Endothelial cell of hepatic sinusoid (primary cell): ENCODE results near the gene C3.
"Not testable (repeated sequence)": the region's sequence is repeated elsewhere in the genome, so short reads cannot be mapped to it uniquely, and the experiment has no call there.

Experiments
- in situ Hi-C: cut with HindIII; loops from 2 replicates; pipeline ENCODE4 v1.10.0; 2017; ENCODE audit warnings: low sequenced_read_pairs

Gene C3

GRCh38 chr19:6672693-6673290 is 47.7 kb downstream of the C3 start:
- in situ Hi-C loops, result loop anchor here (10.0 kb wide), 2 partner anchors 162 to 662 kb away; no protein-coding TSS in a partner anchor

- in situ Hi-C loops, result loop anchor here (10.0 kb wide), 2 partner anchors 163 to 663 kb away; no protein-coding TSS in a partner anchor
Measured at GRCh38 chr19:6671960-6672359, 48.5 kb downstream of the C3 start.

- in situ Hi-C loops, result no loop called here
Measured at GRCh38 chr19:6668691-6669090, 51.8 kb downstream of the C3 start.

- in situ Hi-C loops, result no loop called here
Measured at GRCh38 chr19:6667114-6667627, 53.3 kb downstream of the C3 start.

- in situ Hi-C loops, result no loop called here
Measured at GRCh38 chr19:6664916-6665315, 55.5 kb downstream of the C3 start.

DNA sequence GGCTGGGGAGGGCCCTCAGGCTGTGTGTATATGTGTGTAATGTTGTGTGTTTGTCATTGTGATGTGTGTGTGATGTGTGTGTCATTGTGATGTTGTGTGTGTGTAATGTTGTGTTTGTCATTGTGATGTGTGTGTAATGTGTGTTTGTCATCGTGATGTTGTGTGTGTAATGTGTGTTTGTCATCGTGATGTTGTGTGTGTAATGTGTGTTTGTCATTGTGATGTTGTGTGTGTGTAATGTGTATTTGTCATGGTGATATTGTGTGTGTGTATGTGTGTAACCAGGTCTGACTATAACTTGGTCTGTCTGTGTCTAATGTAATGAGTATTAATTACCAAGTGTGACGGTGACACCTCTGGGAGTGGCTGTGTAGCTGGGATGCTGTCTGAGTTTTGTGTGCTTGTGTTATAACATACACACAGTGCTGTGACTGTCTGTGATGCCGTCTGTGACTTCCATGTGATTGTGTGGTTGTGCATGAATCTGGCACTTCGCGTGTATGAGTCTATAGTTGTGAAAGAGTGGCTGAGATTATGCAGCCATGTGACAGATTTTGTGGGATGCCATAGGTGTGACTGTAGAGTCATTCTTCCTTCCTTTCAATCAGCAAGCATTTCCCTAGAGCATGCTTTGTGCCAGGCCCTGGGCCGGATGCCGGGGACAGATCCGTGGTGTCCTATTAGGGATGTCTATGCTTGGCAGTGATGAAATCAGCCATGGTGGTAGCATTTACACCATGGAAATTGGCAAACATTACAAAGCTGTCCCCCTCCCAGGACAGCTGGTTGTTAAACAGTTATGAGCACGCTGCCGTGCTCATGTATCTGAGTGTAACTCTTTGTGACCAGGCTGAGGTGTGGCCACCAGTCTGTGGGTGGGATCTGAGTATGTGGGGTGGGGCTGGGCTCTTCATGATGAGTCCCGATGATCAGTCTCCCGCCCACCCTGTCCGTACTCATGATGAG is 56.9 kb downstream of the C3 start:
- in situ Hi-C loops, result no loop called here

DNA sequence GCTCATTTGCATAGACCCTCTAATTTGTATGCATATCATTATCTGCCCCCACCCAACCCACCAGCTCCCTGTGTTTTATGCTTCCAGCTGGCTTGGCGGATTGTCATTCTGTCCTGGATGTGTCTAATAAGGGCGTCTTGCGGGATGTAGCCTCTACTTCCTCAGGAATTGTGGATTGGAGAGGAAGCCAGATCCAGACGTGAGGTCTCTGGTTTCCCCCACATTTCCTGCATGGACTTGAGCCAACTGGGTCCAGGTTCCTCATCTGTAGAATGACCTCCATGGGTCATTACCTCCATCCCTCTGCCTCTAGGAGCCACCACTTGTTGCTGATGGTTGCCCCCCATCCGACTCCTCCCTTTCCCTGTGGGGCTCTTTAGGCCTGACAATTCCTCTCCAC is 57.7 kb downstream of the C3 start:
- in situ Hi-C loops, result no loop called here

DNA sequence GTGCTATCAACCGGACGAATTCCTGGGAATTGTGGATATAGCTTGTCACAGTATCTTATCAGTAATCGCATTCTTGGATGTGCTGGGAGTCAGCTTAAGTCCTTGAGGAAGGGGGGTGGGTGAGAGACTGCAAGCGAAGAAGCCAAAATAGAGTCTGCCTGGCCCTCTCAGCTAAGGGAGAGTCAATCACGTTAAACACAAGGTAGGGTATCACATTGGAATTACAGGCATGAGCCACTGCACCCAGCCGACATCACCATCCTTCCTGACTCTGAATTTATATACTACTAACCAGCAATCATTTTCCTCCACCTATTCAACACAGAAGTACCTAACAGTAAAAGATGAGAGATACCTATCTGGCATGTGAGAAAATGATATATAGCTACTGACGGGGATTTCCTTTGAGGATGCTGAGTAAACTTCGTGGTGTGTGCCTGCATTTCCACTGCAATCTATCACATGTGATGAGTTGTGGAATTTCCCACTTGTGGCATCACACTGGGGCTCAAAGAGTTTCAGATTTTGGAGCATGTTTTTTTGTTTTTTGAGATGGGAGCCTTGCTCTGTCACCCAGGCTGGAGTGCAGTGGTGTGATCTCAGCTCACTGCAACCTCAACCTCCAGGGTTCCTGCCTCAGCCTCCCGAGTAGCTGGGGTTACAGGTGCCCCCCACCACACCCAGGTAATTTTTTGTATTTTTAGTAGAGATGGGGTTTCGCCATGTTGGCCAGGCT is 58.8 kb downstream of the C3 start:
- in situ Hi-C loops, result not testable (repeated sequence)

DNA sequence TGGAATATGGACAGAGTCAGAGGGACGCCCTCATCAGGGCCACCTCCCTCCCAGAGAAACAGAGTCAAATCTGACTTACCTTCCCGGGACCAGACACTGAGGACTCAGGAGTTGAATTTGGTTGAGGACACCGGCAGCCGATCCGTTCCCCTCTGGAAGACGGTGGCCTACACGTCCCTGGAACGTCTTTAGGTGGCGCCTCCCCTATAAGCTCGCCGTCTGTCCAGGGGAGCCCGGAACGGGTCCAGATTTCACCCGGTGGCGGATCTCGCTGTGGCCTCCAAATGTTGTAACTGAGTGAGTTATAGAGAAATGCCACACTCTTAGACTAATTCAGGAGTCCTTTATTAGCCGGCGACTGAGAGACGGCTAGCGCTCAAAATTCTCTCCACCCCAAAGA is 59.5 kb downstream of the C3 start:
- in situ Hi-C loops, result no loop called here

DNA sequence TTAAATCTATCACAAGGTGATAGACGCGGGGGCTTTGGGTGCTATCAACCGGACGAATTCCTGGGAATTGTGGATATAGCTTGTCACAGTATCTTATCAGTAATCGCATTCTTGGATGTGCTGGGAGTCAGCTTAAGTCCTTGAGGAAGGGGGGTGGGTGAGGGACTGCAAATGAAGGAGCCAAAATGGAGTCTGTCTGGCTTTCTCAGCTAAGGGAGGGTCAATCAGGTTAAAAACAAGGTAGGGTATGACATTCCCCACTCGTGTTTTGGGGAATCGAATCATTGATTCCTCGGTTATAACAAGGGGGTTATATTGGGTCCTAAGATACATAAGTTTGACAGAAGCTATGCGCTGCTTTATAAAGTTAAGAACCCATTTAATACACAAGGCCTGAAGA is 64.1 kb downstream of the C3 start:
- in situ Hi-C loops, result not testable (repeated sequence)

- in situ Hi-C loops, result no loop called here
Measured at GRCh38 chr19:6654347-6655310, 65.8 kb downstream of the C3 start.

- in situ Hi-C loops, result no loop called here
Measured at GRCh38 chr19:6652805-6653094, 67.7 kb downstream of the C3 start.

DNA sequence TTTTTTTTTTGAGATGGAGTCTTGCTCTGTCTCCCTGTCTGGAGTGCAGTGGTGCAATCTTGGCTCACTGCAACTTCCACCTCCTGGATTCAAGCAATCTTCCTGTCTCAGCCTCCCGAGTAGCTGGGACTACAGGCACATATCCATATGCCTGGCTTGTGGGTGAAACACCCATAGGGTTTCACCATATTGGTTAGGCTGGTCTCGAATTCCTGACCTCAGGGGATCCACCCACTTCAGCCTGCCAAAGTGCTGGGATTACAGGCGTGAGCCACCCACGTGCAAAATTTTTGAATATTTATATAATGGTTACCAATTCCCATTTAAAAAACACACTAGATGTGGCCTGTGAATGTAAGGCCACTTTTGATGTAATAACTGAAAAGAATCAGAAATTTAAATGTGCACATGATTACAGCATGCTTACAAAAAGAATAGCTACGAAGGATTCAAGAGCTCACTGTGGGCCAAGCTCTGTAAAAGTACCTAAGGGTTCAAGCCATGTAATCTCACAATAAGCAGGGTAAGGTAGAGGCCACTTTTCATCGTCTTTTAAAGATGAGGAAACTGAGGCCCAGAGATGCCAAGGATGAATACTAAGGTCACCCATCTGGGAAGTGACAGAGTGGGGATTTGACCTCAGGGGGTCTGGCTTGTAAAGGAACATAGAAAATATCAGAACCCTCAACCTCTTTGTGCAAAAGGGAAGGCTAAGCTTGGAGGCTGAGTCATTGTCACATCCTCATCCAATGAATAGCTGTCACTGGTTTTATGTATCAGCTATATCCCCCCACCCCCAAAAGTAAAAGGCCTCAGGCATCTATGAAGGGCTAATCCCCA is 68.3 kb downstream of the C3 start:
- in situ Hi-C loops, result no loop called here

GRCh38 chr19:6649185-6649584 is 71.3 kb downstream of the C3 start:
- in situ Hi-C loops, result no loop called here

DNA sequence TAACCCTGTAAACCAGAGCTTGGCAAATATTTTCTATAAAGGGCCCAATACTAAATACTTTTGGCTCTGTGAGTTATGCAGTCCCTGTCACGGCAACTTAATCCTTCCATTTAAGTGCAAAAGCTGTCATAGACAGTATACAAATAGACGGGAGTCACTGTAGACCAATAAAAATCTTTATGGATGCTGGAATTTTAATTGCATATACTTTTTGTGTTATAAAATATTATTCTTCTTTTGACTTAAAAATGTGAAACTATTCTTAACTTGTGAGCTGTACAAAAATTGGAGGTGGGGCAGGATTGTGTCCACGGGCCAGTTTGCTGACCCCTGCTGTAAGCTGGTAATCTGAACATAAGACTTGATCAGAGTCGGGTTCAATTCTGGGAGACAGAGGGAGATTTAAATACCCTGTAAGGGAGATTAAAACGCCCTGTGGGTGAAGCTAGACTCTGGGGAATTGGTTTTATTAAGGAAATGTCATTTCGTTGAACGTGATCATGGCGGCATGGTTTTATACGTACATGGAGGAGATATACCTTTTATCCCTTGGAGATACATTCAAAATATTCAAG is 72.2 kb downstream of the C3 start:
- in situ Hi-C loops, result no loop called here

GRCh38 chr19:6644796-6645195 is 75.7 kb downstream of the C3 start:
- in situ Hi-C loops, result no loop called here

DNA sequence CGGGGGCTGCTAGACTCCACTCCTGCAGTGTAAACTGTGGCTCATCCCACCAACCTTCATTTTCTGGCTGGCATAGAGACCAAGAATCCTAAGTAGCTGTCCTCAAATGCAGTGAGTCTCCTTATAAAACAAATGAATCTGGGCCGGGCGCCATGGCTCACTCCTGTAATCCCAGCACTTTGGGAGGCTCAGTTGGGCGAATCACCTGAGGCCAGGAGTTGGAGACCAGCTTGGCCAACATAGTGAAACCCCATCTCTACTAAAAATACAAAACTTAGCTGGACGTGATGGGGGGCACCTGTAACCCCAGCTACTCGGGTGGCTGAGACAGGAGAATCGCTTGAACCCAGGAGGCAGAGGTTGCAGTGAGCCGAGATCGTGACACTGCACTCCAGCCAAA is 80.1 kb downstream of the C3 start:
- in situ Hi-C loops, result not testable (repeated sequence)

GRCh38 chr19:6639439-6639838 is 81.0 kb downstream of the C3 start:
- in situ Hi-C loops, result no loop called here

GRCh38 chr19:6633456-6633813 is 87.0 kb downstream of the C3 start:
- in situ Hi-C loops, result not testable (repeated sequence)
